ENCODE results near the gene ZNF438. TPM values are rescaled to one million over a fixed set of nuclear protein-coding genes. Genes with fewer than 3 reads are reported as not detected.

ZNF438 gene
- total RNA-seq, 6 experiments from 2014 or later: 3.0 to 4.6 (median 3.9) TPM

GRCh38 chr10:31000867-31001266 is 30.8 kb downstream of the ZNF438 start:
- peak overlapping the region; percentile 96 for H3K27ac Mint-ChIP-seq
- peaks cover 89% of the 10 kb centered on the region for H3K4me1 Mint-ChIP-seq (ENCODE audit: low read depth)
- no peak overlapping the region for H3K4me3 Mint-ChIP-seq
- peaks cover 22% of the 10 kb centered on the region for H3K36me3 Mint-ChIP-seq (ENCODE audit: low read depth)
- H3K27me3 Mint-ChIP-seq (ENCODE audit: insufficient read depth): peaks cover 3% of the 10 kb centered on the region
- peaks cover under 1% of the 10 kb centered on the region for H3K9me3 Mint-ChIP-seq
- no peak for DNase-seq
- no peak for TF ChIP-seq CTCF (IDR thresholded peaks at IDR 0.05)

- Mint-ChIP-seq H3K27me3 (ENCODE audit: insufficient read depth) (peaks cover 3% of the 10 kb centered on the region), H3K4me3 (peak overlapping the region; percentile 8; the same call in 1 of the 2 replicates), H3K36me3 (ENCODE audit: low read depth) (peaks cover 26% of the 10 kb centered on the region), H3K27ac (peak overlapping the region; percentile 96), H3K9me3 (peaks cover 7% of the 10 kb centered on the region), H3K4me1 (ENCODE audit: low read depth) (peaks cover 82% of the 10 kb centered on the region)
- no peak for TF ChIP-seq CTCF (IDR thresholded peaks at IDR 0.05)
- DNase-seq: no peak
Observed at GRCh38 chr10:31000071-31000782, 31.4 kb downstream of the ZNF438 start.

GRCh38 chr10:30999070-30999712 is 32.5 kb downstream of the ZNF438 start:
- peak; percentile 66 for DNase-seq
- no peak for TF ChIP-seq CTCF (IDR thresholded peaks at IDR 0.05)
- Mint-ChIP-seq H3K9me3 (peaks cover 18% of the 10 kb centered on the region), H3K27me3 (ENCODE audit: insufficient read depth) (peaks cover 3% of the 10 kb centered on the region), H3K4me1 (ENCODE audit: low read depth) (peaks cover 72% of the 10 kb centered on the region), H3K27ac (peak overlapping the region; percentile 96), H3K4me3 (peak overlapping the region; percentile 80), H3K36me3 (ENCODE audit: low read depth) (peaks cover 33% of the 10 kb centered on the region)

GRCh38 chr10:30997536-30998235 is 34.0 kb downstream of the ZNF438 start:
- Mint-ChIP-seq H3K4me1 (ENCODE audit: low read depth) (peaks cover 64% of the 10 kb centered on the region), H3K36me3 (ENCODE audit: low read depth) (peaks cover 44% of the 10 kb centered on the region), H3K27me3 (ENCODE audit: insufficient read depth) (peaks cover 3% of the 10 kb centered on the region), H3K4me3 (peak overlapping the region; percentile 80; the same call in 1 of the 2 replicates), H3K27ac (peak overlapping the region; percentile 96; the same call in 1 of the 2 replicates), H3K9me3 (peaks cover 29% of the 10 kb centered on the region)
- DNase-seq: no peak
- TF ChIP-seq CTCF (IDR thresholded peaks at IDR 0.05): no peak

GRCh38 chr10:30996481-30997005 is 35.1 kb downstream of the ZNF438 start:
- Mint-ChIP-seq H3K4me1 (ENCODE audit: low read depth) (peaks cover 61% of the 10 kb centered on the region), H3K9me3 (peaks cover 31% of the 10 kb centered on the region), H3K27ac (no peak overlapping the region), H3K4me3 (no peak overlapping the region; the same call in 1 of the 2 replicates), H3K36me3 (ENCODE audit: low read depth) (peaks cover 46% of the 10 kb centered on the region), H3K27me3 (ENCODE audit: insufficient read depth) (no peaks in the 10 kb centered on the region; the same call in 1 of the 2 replicates)
- no peak for TF ChIP-seq CTCF (IDR thresholded peaks at IDR 0.05)
- DNase-seq: no peak

Data from HFFc6 (cell line).